ENCODE results near the gene UQCRC2. TPM values are rescaled to one million over a fixed set of nuclear protein-coding genes. Genes with fewer than 3 reads are reported as not detected.

The UQCRC2 gene
- total and polyA plus RNA-seq, 2 experiments from 2014 or later: 129 to 166 TPM

DNA sequence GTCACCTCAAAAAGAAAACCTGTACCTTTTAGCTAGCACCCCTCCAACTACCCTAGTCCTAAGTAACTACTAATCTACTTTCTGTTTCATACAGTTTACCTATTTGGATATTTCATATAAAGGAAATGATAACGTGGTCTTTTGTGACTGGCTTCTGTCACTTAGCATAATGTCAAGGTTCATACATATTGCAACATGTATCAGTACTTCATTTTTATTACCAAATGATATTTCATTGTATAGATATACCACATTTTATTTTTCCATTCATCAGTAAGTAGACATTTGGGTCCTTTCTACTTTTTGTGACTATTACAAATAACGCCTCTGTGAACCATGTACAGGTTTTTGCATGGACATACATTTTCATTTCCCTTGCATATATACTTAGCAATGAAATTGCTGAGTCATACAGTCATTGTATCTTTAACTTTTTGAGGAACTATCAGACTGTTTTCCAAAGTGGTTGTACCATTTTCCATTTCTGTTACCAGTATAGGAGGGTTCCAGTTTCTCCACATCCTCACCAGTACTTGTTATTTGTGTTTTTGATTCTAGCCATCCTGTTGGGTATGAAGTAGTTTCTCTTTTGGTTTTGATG lies 78.4 kb downstream of the UQCRC2 start:
- Histone ChIP-seq H3K27me3 (no peaks in the 10 kb centered on the region), H3K36me3 (replicated peaks; ENCODE audit: insufficient read depth, low read depth) (no peaks in the 10 kb centered on the region), H3K9me2 (replicated peaks; ENCODE audit: insufficient read depth) (no peaks in the 10 kb centered on the region), H3K4me2 (no peak overlapping the region), H3K9me3 (ENCODE audit: low read depth) (no peaks in the 10 kb centered on the region), H3K4me3 (no peak overlapping the region), H3K79me2 (peaks cover 58% of the 10 kb centered on the region), H2AFZ (no peak overlapping the region), H4K20me1 (ENCODE audit: insufficient read depth, poor library complexity, severe bottlenecking) (no peaks in the 10 kb centered on the region), H3K27ac (no peak overlapping the region), H3K4me1 (ENCODE audit: insufficient read depth) (peaks cover 35% of the 10 kb centered on the region)
- no peak for DNase-seq (ENCODE audit: low spot score)
- WGBS (ENCODE audit: low lambda C conversion rate, missing lambda C conversion rate): 91% methylated on average over 2 of the region's 2 CpGs
- TF ChIP-seq EZH2 (IDR thresholded peaks at IDR 0.05; ENCODE audit: borderline replicate concordance) (no peak), EZH2phosphoT487 (IDR thresholded peaks at IDR 0.05; ENCODE audit: low read depth, severe bottlenecking, unreplicated experiment) (no peak), CTCF (IDR thresholded peaks at IDR 0.05; ENCODE audit: poor library complexity) (no peak)

Other genes starting within 250 kb of the UQCRC2 start
- 16.0 and 26.1 TPM in 2 replicates for gene NPIPB4, start 95.6 kb upstream of the UQCRC2 start, total RNA-seq
- 25.8 and 39.1 TPM in 2 replicates for gene NPIPB4, start 95.6 kb upstream of the UQCRC2 start, polyA plus RNA-seq
- gene PDZD9, start 47.8 kb downstream of the UQCRC2 start, total RNA-seq: 0.20 TPM in 1 of 2 replicates, not detected in the other
- gene PDZD9, start 47.8 kb downstream of the UQCRC2 start, polyA plus RNA-seq: not detected in 2 replicates
- 16.1 and 24.5 TPM in 2 replicates for gene MOSMO, start 54.8 kb downstream of the UQCRC2 start, total RNA-seq
- gene MOSMO, start 54.8 kb downstream of the UQCRC2 start, polyA plus RNA-seq: 5.7 and 6.5 TPM in 2 replicates
- 0.03 TPM in 1 of 2 replicates, not detected in the other for gene VWA3A, start 139.2 kb downstream of the UQCRC2 start, total RNA-seq
- not detected in 2 replicates for gene VWA3A, start 139.2 kb downstream of the UQCRC2 start, polyA plus RNA-seq
- gene SDR42E2, start 209.1 kb downstream of the UQCRC2 start, total RNA-seq: not detected in 2 replicates
- not detected in 2 replicates for gene SDR42E2, start 209.1 kb downstream of the UQCRC2 start, polyA plus RNA-seq

Measured in hepatocyte (in vitro differentiated cells).